SKM-1 (cell line): Measurements from ENCODE around the gene P3H3.
A peak's percentile ranks its signal among the peaks of the same experiment; 100 is the strongest.

Experiments
- DNase-seq: peaks from one replicate; lab custom pipeline; 2025; ENCODE audit not compliant: unreplicated experiment; lab: John Stamatoyannopoulos, UW

P3H3 gene

GRCh38 chr12:6842075-6842474 lies 13.9 kb downstream of the P3H3 start:
- DNase-seq: no peak

GRCh38 chr12:6843118-6843902 lies 15.1 kb downstream of the P3H3 start:
- DNase-seq: no peak

GRCh38 chr12:6845395-6845794 lies 17.2 kb downstream of the P3H3 start:
- no peak for DNase-seq

- DNase-seq: no peak
Measured at GRCh38 chr12:6846316-6846869, 18.2 kb downstream of the P3H3 start.

GRCh38 chr12:6847676-6848075 lies 19.5 kb downstream of the P3H3 start:
- no peak for DNase-seq

GRCh38 chr12:6849427-6849826 lies 21.2 kb downstream of the P3H3 start:
- no peak for DNase-seq

GRCh38 chr12:6849976-6850560 lies 21.9 kb downstream of the P3H3 start:
- no peak for DNase-seq

GRCh38 chr12:6850796-6851152 lies 22.6 kb downstream of the P3H3 start:
- no peak for DNase-seq

GRCh38 chr12:6851153-6851920 lies 23.1 kb downstream of the P3H3 start, which contains the start of gene CDCA3:
Gene CDCA3 (minus strand): TSS chr12:6851286. CDS start chr12:6850952, 334 bp downstream.
- DNase-seq: peak; percentile 84

- DNase-seq: peak; percentile 90
Measured at GRCh38 chr12:6851921-6852650, 23.9 kb downstream of the P3H3 start, which contains the start of gene USP5. Gene USP5 (plus strand): TSS chr12:6852150. CDS start chr12:6852180, 30 bp downstream.

- DNase-seq: no peak
Measured at GRCh38 chr12:6852651-6853354, 24.6 kb downstream of the P3H3 start.

- no peak for DNase-seq
Measured at GRCh38 chr12:6853626-6854025, 25.4 kb downstream of the P3H3 start.

GRCh38 chr12:6854036-6854435 lies 25.8 kb downstream of the P3H3 start:
- DNase-seq: no peak

GRCh38 chr12:6855322-6855721 lies 27.1 kb downstream of the P3H3 start:
- no peak for DNase-seq

- no peak for DNase-seq
Measured at GRCh38 chr12:6858799-6859198, 30.6 kb downstream of the P3H3 start.

- no peak for DNase-seq
Measured at GRCh38 chr12:6860116-6860515, 31.9 kb downstream of the P3H3 start.

- no peak for DNase-seq
Measured at GRCh38 chr12:6860942-6861341, 32.7 kb downstream of the P3H3 start.

GRCh38 chr12:6861391-6861790 lies 33.2 kb downstream of the P3H3 start:
- DNase-seq: no peak

GRCh38 chr12:6863033-6863432 lies 34.8 kb downstream of the P3H3 start:
- DNase-seq: no peak

- no peak for DNase-seq
Measured at GRCh38 chr12:6863586-6864321, 35.5 kb downstream of the P3H3 start.
